Mesodermal cell (in vitro differentiated cells): Measurements from ENCODE around the gene CTNNBIP1.
A peak's percentile ranks its signal among the peaks of the same experiment; 100 is the strongest.

ENCODE experiments used
- H3K27ac ChIP-seq: 2 replicates; pipeline ENCODE4 v1.7.0; 2013; ENCODE audit warnings: mild to moderate bottlenecking, low read depth, low read length, moderate library complexity; ENCODE audit not compliant: severe bottlenecking
- H3K36me3 ChIP-seq: 2 replicates; pipeline ENCODE4 v1.7.1; 2013; ENCODE audit warnings: mild to moderate bottlenecking, low read length, moderate library complexity; ENCODE audit not compliant: control insufficient read depth, insufficient read depth
- H3K4me1 ChIP-seq: one replicate; pipeline ENCODE4 v1.7.1; 2013; ENCODE audit warnings: mild to moderate bottlenecking, low read length; ENCODE audit not compliant: insufficient read depth, control insufficient read depth, poor library complexity, severe bottlenecking
- H3K4me3 ChIP-seq: 2 replicates; pipeline ENCODE4 v1.7.0; 2013; ENCODE audit warnings: low read length, control low read depth, mild to moderate bottlenecking; ENCODE audit not compliant: insufficient read depth, poor library complexity, severe bottlenecking; ENCODE audit errors: extremely low read depth
- H3K9me3 ChIP-seq: 2 replicates; pipeline ENCODE4 v1.7.1; 2013; ENCODE audit warnings: mild to moderate bottlenecking, low read length, moderate library complexity; ENCODE audit not compliant: control insufficient read depth
- WGBS, 2 experiments: methylation state at CpG; one replicate each; pipeline ENCODE4 v1.1.5; 2013; ENCODE audit warnings: missing lambda C conversion rate in 2 of 2; ENCODE audit not compliant: insufficient coverage in 2 of 2; 5-methylcytosine and 5-hydroxymethylcytosine counted together

Gene CTNNBIP1

GRCh38 chr1:9844756-9845155 is 65.3 kb downstream of the CTNNBIP1 start:
- Histone ChIP-seq H3K4me1 (peaks cover 6% of the 10 kb centered on the region), H3K27ac (no peak overlapping the region), H3K9me3 (no peaks in the 10 kb centered on the region), H3K36me3 (no peaks in the 10 kb centered on the region), H3K4me3 (no peak overlapping the region)
- 90 to 91% methylated on average over 4 to 5 of the region's 7 CpGs for WGBS, 2 experiments

- no peak overlapping the region for H3K27ac ChIP-seq
- peaks cover 6% of the 10 kb centered on the region for H3K4me1 ChIP-seq
- no peaks in the 10 kb centered on the region for H3K9me3 ChIP-seq
- WGBS, 2 experiments: 89 to 93% methylated on average over 8 to 9 of the region's 12 CpGs
- no peak overlapping the region for H3K4me3 ChIP-seq
- H3K36me3 ChIP-seq: no peaks in the 10 kb centered on the region
Measured at GRCh38 chr1:9844106-9844505, 66.0 kb downstream of the CTNNBIP1 start.

- no peak overlapping the region for H3K4me3 ChIP-seq
- no peaks in the 10 kb centered on the region for H3K36me3 ChIP-seq
- no peak overlapping the region for H3K27ac ChIP-seq
- WGBS, 2 experiments: 92 to 93% methylated on average over 3 to 4 of the region's 7 CpGs
- no peaks in the 10 kb centered on the region for H3K9me3 ChIP-seq
- H3K4me1 ChIP-seq: peaks cover 6% of the 10 kb centered on the region
Measured at GRCh38 chr1:9843576-9843945, 66.5 kb downstream of the CTNNBIP1 start.

- Histone ChIP-seq H3K36me3 (no peaks in the 10 kb centered on the region), H3K4me3 (no peak overlapping the region), H3K9me3 (no peaks in the 10 kb centered on the region), H3K27ac (no peak overlapping the region), H3K4me1 (peaks cover 6% of the 10 kb centered on the region)
- 89 to 92% methylated on average over 15 to 18 of the region's 20 CpGs for WGBS, 2 experiments
Measured at GRCh38 chr1:9842781-9843575, 67.1 kb downstream of the CTNNBIP1 start.

GRCh38 chr1:9842073-9842711 is 67.9 kb downstream of the CTNNBIP1 start:
- H3K4me3 ChIP-seq: no peak overlapping the region
- peaks cover 6% of the 10 kb centered on the region for H3K4me1 ChIP-seq
- H3K9me3 ChIP-seq: no peaks in the 10 kb centered on the region
- no peaks in the 10 kb centered on the region for H3K36me3 ChIP-seq
- H3K27ac ChIP-seq: no peak overlapping the region
- WGBS, 2 experiments: 81 to 85% methylated on average over 7 of the region's 9 CpGs

GRCh38 chr1:9841460-9841859 is 68.6 kb downstream of the CTNNBIP1 start:
- 67 to 73% methylated on average over 2 of the region's 2 CpGs for whole genome bisulfite sequencing, 2 experiments
- Histone ChIP-seq H3K27ac (no peak overlapping the region), H3K4me1 (peaks cover under 1% of the 10 kb centered on the region)

GRCh38 chr1:9840176-9840575 is 69.9 kb downstream of the CTNNBIP1 start:
- Histone ChIP-seq H3K36me3 (no peaks in the 10 kb centered on the region), H3K27ac (no peak overlapping the region), H3K4me3 (no peak overlapping the region), H3K4me1 (peaks cover 9% of the 10 kb centered on the region), H3K9me3 (no peaks in the 10 kb centered on the region)
- 88 to 95% methylated on average over 1 to 3 of the region's 3 CpGs for WGBS, 2 experiments

More at GRCh38 chr1:9841460-9841859, 68.6 kb downstream of the CTNNBIP1 start:
- Histone ChIP-seq H3K9me3 (no peaks in the 10 kb centered on the region), H3K36me3 (no peaks in the 10 kb centered on the region), H3K4me3 (no peak overlapping the region)

- H3K36me3 ChIP-seq: no peaks in the 10 kb centered on the region
- no peak overlapping the region for H3K4me3 ChIP-seq
- peaks cover 9% of the 10 kb centered on the region for H3K4me1 ChIP-seq
- H3K9me3 ChIP-seq: no peaks in the 10 kb centered on the region
- no peak overlapping the region for H3K27ac ChIP-seq
- 94 to 98% methylated on average over 10 of the region's 10 CpGs for WGBS, 2 experiments
Measured at GRCh38 chr1:9838946-9839345, 71.1 kb downstream of the CTNNBIP1 start.

- 92 to 96% methylated on average over 4 to 5 of the region's 5 CpGs for WGBS, 2 experiments
- Histone ChIP-seq H3K4me1 (peaks cover 9% of the 10 kb centered on the region), H3K4me3 (no peak overlapping the region), H3K9me3 (no peaks in the 10 kb centered on the region), H3K27ac (no peak overlapping the region), H3K36me3 (no peaks in the 10 kb centered on the region)
Measured at GRCh38 chr1:9836632-9836960, 73.5 kb downstream of the CTNNBIP1 start.

GRCh38 chr1:9835758-9836631 is 74.1 kb downstream of the CTNNBIP1 start:
- H3K36me3 ChIP-seq: no peaks in the 10 kb centered on the region
- peaks cover 9% of the 10 kb centered on the region for H3K4me1 ChIP-seq
- H3K9me3 ChIP-seq: no peaks in the 10 kb centered on the region
- peak overlapping the region; percentile 45 for H3K27ac ChIP-seq
- H3K4me3 ChIP-seq: no peak overlapping the region
- WGBS, 2 experiments: 53 to 58% methylated on average over 9 to 10 of the region's 15 CpGs
